Parathyroid adenoma (tissue), 2 donors: Measurements from ENCODE around the gene PLPP7.
"Not testable (repeated sequence)": the region's sequence is repeated elsewhere in the genome, so short reads cannot be mapped to it uniquely, and the experiment has no call there.

ENCODE experiments used
- H2AFZ ChIP-seq: fragments of 300-600 bp; sonication (generic); one replicate; pipeline ENCODE4 v1.7.0; 2017; ENCODE audit warnings: antibody characterized with exemption, mild to moderate bottlenecking
- H3K27ac ChIP-seq: fragments of 300-600 bp; sonication (generic); one replicate; pipeline ENCODE4 v1.7.0; 2017
- H3K27me3 ChIP-seq: fragments of 300-600 bp; sonication (generic); one replicate; pipeline ENCODE4 v1.7.0; 2017; ENCODE audit warnings: low read length; ENCODE audit not compliant: control insufficient read depth, insufficient read depth
- H3K36me3 ChIP-seq: fragments of 300-600 bp; sonication (generic); one replicate; pipeline ENCODE4 v1.7.0; 2017; ENCODE audit warnings: low read length; ENCODE audit not compliant: control insufficient read depth, insufficient read depth
- H3K4me1 ChIP-seq: fragments of 300-600 bp; sonication (generic); one replicate; pipeline ENCODE4 v1.7.0; 2017; ENCODE audit warnings: control low read depth
- H3K4me2 ChIP-seq: fragments of 300-600 bp; sonication (generic); one replicate; pipeline ENCODE4 v1.7.0; 2017; ENCODE audit warnings: low read length
- H3K4me3 ChIP-seq: fragments of 300-600 bp; sonication (generic); one replicate; pipeline ENCODE4 v1.7.0; 2017; ENCODE audit warnings: low read depth, low read length
- H3K79me2 ChIP-seq: fragments of 300-600 bp; sonication (generic); one replicate; pipeline ENCODE4 v1.7.0; 2017; ENCODE audit warnings: control low read depth
- H3K9ac ChIP-seq: fragments of 300-600 bp; sonication (generic); one replicate; pipeline ENCODE4 v1.7.0; 2017; ENCODE audit warnings: mild to moderate bottlenecking
- H3K9me3 ChIP-seq: fragments of 300-600 bp; sonication (generic); one replicate; pipeline ENCODE4 v1.7.0; 2017; ENCODE audit warnings: low read length; ENCODE audit not compliant: control insufficient read depth
- CTCF ChIP-seq: fragments of 300-600 bp; sonication (generic); IDR thresholded peaks from one replicate; pipeline ENCODE4 v1.7.0; 2017; ENCODE audit warnings: antibody characterized with exemption, mild to moderate bottlenecking
- donor health status: primary hyperparathyroidism.

The PLPP7 gene

GRCh38 chr9:131260751-131261452 lies 28.6 kb upstream of the PLPP7 start:
- H3K4me1 ChIP-seq = no peaks in the 10 kb centered on the region

GRCh38 chr9:131262327-131263032 lies 27.0 kb upstream of the PLPP7 start:
- Histone ChIP-seq H3K4me1 (no peaks in the 10 kb centered on the region), H3K9me3 (no peaks in the 10 kb centered on the region), H3K4me2 (no peak overlapping the region), H3K4me3 (no peak overlapping the region), H2AFZ (no peak overlapping the region), H3K36me3 (no peaks in the 10 kb centered on the region), H3K27ac (no peak overlapping the region), H3K27me3 (no peaks in the 10 kb centered on the region), H3K79me2 (no peaks in the 10 kb centered on the region), H3K9ac (no peak overlapping the region)
- TF ChIP-seq CTCF = no peak

More at GRCh38 chr9:131260751-131261452, 28.6 kb upstream of the PLPP7 start:
- H3K36me3 ChIP-seq = no peaks in the 10 kb centered on the region
- no peak for TF ChIP-seq CTCF
- H3K9me3 ChIP-seq = no peaks in the 10 kb centered on the region
- H3K4me2 ChIP-seq = no peak overlapping the region
- no peaks in the 10 kb centered on the region for H3K27me3 ChIP-seq
- H3K4me3 ChIP-seq = no peak overlapping the region
- H2AFZ ChIP-seq = no peak overlapping the region
- H3K27ac ChIP-seq = no peak overlapping the region
- H3K9ac ChIP-seq = no peak overlapping the region
- no peaks in the 10 kb centered on the region for H3K79me2 ChIP-seq

GRCh38 chr9:131263033-131263343 lies 26.5 kb upstream of the PLPP7 start:
- H3K4me2 ChIP-seq, H3K36me3 ChIP-seq, H2AFZ ChIP-seq, H3K4me3 ChIP-seq, H3K79me2 ChIP-seq, H3K9ac ChIP-seq, H3K27me3 ChIP-seq, H3K9me3 ChIP-seq, H3K27ac ChIP-seq, H3K4me1 ChIP-seq: not testable (repeated sequence)

- no peaks in the 10 kb centered on the region for H3K27me3 ChIP-seq
- no peaks in the 10 kb centered on the region for H3K4me1 ChIP-seq
- H3K79me2 ChIP-seq = no peaks in the 10 kb centered on the region
- H3K4me3 ChIP-seq = no peak overlapping the region
- no peak overlapping the region for H2AFZ ChIP-seq
- no peak overlapping the region for H3K27ac ChIP-seq
- no peaks in the 10 kb centered on the region for H3K36me3 ChIP-seq
- H3K4me2 ChIP-seq = no peak overlapping the region
- no peaks in the 10 kb centered on the region for H3K9me3 ChIP-seq
- H3K9ac ChIP-seq = no peak overlapping the region
- TF ChIP-seq CTCF = no peak
Observed at GRCh38 chr9:131263701-131264100, 25.8 kb upstream of the PLPP7 start.

GRCh38 chr9:131264231-131264630 lies 25.3 kb upstream of the PLPP7 start:
- H3K4me2 ChIP-seq = no peak overlapping the region
- H3K9me3 ChIP-seq = no peaks in the 10 kb centered on the region
- H3K27ac ChIP-seq = no peak overlapping the region
- no peak for TF ChIP-seq CTCF
- H3K79me2 ChIP-seq = no peaks in the 10 kb centered on the region
- no peak overlapping the region for H3K9ac ChIP-seq
- no peak overlapping the region for H2AFZ ChIP-seq
- H3K27me3 ChIP-seq = no peaks in the 10 kb centered on the region
- H3K36me3 ChIP-seq = no peaks in the 10 kb centered on the region
- no peak overlapping the region for H3K4me3 ChIP-seq
- no peaks in the 10 kb centered on the region for H3K4me1 ChIP-seq
